Fibroblast of upper back skin (primary cell): Measurements from ENCODE around the gene NANOGP8.
"Not testable (repeated sequence)": the region's sequence is repeated elsewhere in the genome, so short reads cannot be mapped to it uniquely, and the experiment has no call there.

Experiments used
- DNase-seq: peaks from one replicate; pipeline ENCODE4 v3.0.0-alpha.2; 2013

Gene NANOGP8, protein sequence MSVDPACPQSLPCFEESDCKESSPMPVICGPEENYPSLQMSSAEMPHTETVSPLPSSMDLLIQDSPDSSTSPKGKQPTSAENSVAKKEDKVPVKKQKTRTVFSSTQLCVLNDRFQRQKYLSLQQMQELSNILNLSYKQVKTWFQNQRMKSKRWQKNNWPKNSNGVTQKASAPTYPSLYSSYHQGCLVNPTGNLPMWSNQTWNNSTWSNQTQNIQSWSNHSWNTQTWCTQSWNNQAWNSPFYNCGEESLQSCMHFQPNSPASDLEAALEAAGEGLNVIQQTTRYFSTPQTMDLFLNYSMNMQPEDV

DNA sequence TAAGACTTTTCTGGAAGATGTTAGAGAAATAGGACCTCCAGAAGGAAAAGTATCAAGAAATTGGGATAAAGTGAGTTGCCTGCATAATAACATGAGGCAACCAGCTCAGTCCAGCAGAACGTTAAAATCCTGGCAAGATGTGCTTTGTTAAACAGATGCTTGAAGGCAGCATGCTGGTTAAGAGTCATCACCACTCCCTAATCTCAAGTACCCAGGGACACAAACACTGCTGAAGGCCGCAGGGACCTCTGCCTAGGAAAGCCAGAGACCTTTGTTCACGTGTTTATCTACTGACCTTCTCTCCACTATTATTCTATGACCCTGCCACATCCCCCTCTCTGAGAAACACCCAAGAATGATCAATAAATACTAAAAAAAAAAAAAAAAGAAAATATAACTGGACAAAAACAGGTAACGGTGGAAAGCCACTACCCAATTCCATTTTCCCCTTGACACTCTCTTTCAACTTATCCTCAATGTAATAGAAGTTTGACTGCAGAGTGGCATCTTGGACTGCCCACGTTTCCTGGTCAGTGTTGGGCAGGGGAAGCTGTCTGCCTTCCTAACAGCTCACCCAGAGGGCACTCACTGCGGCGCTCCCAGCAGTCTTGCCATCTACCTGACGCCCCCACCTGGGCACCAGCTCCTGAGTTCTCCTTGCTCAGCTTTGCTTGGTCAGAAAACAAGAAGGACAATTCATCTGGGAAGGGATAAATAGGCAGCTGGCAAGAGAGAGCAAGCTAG lies at the start of gene NANOGP8:
Gene NANOGP8, minus strand, starts transcription at position 120 of the 744 bp plus-strand sequence. CDS start 185 bp downstream, outside the sequence.
- DNase-seq = not testable (repeated sequence)

DNA sequence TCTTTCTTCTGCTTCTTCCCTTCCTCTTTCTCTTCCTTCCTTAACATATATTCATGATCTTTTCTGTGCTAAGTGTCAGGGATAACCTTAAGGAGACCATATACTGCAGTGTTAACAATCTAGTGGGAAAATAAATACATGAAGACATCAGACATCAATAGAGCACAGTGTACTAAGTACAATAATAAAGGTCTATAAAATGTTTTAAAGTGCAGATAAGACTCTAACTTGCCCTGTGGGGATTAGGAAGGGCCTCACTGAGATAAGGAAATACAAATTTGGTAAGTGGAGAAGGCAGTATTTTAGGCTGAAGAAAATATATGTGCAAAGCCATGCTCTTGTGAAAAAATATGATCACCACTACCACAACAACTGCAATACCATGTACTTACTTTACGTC lies 49.2 kb upstream of the NANOGP8 start:
- DNase-seq = no peak

DNA sequence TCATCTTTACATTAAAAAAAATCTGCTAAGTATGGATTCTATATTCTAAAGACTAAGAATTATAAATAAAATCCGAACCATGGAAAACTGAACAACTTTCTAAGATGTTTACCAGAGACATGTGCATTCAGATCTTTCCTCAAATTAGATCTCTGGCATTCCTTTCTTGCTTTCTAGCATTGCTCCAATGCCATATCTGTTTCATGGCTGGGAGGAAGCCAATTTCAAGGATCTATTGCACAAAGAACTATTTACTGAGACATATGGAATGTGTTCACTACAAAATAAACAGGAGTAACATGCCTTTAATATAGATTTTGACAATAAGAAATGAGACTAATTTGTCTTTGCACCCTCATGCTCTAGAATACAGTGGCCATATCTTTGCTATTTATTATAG lies 45.1 kb upstream of the NANOGP8 start:
- DNase-seq = peak; percentile 56

DNA sequence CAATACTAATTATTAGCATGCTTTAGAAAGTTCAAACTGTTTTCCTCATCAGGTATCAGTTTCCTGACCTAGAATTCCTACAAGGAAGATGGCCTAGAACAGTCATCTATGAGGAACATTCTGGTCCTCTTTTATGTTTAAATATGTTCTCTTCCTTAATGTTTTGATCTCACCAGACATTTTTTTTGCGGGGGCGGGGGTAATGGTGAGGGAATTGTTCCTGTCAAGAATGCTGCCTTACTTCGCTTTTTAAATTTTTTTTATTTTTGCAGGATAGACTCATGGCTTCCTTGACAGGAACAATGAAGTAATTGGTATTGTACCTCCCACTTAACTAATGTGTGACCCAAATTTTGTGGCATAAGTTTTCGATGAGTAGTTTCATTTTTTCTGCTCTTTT lies 44.3 kb upstream of the NANOGP8 start:
- DNase-seq = no peak

DNA sequence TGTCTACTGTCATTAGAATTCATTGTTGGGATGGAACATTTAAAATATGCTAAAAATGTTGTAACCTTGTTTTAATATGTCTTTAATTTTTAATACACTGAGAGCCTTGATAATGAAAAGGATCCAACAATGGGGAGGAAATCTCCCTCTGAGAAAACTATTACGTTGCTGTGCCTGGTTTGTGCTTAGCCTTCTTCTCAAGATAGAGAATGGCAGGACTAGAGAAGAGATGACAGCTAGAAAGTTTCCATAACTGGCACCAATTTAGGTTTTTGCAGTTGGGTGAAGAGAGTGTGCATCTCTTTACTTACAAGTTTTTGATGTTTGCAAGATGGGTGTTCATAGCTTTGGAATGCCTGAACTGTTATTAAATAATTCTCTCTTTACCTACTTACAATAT lies 42.6 kb upstream of the NANOGP8 start:
- DNase-seq = no peak

DNA sequence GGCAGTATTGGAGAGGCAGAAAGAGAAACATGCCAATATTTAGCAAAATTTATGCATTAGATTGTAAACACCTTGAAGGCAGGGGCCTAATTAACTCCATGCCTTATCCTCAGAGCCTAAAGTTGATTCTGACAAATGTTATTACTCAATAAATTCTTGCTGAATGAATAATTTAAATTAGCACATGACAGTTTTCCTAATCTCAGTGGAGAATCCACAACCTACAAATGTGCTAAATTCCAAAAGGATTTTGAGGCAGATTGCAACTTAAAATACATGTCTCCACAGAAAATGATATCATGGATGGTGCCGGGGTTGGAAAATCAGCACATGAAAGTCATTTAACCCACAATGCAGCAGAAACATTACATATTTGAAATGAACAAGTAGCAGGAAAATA lies 41.1 kb upstream of the NANOGP8 start:
- no peak for DNase-seq

DNA sequence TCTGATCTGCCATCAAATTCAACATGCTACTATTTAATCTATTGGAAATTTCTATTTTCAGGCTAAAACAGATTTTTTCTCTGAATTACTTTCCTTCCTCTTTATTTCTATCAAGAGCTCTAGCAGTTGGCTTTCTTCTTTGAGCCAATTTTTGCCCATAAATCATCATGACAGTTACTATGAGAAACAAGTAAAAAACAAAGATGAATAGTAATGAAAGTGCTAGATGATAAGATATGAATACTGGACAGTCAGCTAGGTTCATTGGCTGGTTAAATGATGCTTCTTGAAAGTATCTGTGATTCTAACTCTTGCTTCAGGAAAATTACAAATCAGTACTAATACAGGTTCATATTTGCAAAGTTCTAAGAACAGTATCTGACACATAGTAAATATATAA lies 38.6 kb upstream of the NANOGP8 start:
- DNase-seq = no peak

DNA sequence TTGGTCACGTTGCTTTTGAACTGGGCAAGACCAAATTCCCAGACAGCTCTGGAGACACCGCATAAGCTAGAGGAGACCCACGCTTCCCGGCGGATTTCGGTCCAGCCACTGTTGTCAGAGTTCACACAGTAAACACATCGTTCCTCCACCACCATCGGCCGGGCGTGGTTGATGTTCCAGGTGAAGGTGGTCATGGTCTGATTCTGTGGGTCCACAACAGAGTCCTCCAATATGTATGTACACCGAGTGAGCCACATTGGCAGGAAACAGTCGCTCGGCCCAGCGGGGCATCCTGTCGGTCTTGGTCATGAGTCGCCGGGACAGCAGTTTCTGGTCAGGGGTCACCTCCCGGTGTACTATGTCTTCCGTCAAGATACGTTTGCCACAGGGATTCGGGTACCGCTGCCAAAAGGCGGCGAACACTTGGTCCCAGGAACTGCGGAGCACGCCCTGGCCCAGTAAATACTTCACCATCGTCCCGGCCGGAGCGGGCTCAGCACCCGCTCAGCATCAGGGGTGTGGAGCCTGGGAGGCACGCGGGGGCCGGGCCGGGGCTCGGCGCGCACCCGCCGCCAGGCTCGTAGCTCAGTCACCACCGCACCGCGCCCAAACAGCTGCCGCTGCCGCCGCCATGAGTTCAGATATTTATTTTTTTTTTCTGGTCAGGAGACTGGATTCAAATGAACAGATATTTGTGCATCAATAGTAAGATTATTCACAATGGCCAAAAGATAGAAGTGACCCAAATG lies 36.7 kb upstream of the NANOGP8 start:
- DNase-seq = no peak

DNA sequence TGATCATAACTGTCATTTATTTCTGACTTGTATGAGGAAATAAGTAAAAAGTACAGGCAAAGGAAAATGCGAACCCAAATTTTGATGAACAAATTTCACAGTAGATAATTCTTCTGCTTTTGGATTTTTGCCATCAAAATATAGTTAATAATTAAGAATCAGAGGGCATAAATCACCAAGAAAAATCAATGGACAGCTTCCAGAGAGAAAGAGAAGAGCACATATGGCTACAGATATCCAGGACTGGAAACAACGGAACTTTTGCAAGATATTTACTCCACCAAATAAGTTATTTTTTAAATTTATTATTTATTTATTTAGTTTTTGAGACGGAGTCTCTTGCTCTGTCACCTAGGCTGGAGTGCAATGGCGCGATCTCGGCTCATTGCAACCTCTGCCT lies 35.1 kb upstream of the NANOGP8 start:
- no peak for DNase-seq

DNA sequence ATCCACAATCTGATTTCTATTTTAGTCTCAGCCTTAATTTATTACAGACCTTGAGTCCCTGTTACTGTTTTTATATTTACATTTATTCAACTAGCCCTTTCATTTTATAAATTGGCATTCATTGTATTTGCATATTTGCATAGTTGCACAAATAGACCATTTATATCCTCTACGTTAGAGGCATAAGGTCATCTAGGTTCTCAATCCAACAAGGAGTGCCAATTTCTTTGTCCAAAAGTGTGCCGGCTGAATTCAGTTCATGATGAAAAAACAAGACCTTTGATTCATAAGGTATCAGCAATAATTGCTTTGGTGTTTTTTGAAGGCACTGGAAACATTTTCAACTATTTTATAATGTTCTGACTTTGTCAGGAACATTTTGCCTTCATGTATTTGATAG lies 33.9 kb upstream of the NANOGP8 start:
- no peak for DNase-seq

DNA sequence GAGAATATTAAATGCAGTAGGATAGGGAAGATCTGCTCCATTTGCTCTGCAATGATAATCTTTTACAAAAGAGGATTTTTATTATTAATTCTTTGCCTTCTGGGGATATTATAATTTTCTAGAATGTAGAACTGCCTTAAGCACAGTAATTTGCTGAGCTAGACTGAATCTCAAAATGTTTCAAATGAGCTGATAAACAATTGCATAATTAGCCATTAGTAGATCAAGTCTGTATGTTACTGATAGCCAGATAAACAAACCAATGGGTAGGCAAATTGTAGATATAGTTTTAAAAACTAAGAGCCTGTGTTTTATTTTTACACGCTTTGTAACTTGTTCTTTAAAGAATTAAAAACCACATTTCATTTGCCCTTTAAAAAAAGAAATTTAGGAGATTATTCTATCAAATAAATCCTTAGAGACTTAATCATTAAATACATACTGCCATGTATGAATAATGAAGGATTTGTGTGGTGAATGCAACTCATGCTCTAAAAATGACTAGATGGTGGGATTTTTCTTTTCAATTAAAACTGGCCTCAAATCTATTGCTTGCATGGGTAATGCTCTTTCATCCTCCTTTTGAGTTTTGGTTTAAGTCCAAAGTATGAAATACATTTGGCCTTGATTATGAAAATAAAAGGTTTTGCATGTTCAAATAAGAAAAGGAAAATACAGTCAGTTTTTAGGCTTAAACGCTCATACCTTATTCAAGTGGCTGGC lies 32.6 kb upstream of the NANOGP8 start:
- peak; percentile 79 for DNase-seq

DNA sequence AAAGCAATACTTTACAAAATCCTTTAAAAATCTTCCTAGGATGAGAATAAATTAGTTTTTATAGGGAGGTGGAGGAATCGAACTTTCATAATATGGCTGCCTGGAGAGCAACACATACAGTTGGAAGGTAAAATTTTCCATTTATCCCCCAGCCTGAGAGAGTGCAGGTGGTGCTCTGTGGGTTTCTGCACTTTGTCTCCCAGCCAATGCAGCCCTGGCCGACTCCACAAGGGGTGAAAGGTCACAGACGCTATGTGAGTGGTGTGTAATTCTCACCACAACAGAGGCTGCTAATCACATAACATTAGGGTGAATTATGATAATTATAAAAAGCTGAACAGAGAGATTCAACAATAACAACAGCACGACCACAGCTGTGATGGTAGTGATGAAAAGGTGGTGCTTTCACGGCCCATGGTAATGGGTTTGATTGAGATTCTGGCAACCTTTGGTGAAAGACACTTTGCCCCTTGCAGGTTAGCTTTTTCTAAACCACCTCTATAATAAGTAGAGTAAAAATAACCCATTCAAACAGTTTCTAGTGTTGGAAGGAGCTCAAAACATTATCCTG lies 30.1 kb upstream of the NANOGP8 start:
- peak; percentile 45 for DNase-seq

DNA sequence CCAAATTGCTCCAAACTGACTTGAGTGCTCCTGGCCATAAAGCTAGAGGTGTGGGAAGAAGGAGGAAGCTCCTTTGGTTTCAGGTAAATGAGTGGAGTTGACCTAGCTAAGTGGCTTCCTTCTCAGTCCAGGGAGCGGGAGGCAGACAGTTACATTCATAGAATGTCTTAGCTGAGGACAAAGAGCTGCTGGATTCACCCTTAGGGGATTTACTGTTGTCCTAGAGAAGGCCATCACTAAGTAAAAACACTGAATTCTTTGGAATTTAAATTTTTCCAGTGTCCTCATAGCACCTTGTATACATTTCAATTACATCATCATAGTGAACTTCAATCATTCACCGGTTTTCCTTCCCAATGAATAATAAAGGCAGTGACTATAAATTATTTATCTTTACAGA lies 27.3 kb upstream of the NANOGP8 start:
- DNase-seq = no peak

DNA sequence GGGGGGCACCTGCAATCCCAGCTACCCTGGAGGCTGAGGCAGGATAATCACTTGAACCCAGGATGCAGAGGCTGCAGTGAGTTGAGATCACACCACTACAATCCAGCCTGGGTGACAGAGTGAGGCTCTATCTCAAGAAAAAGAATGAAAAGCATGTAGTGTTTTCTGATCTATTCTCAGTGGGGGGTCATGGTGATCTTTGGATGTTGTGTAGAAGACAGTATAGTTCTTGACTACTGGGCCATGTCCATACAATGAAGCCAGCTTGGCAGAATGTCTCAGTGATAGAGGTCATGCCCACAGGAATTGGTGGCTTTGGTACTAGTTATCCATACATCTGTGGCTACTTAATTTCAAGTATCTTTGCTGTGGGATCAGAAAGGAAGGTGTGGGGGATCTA lies 26.8 kb upstream of the NANOGP8 start:
- DNase-seq = no peak

DNA sequence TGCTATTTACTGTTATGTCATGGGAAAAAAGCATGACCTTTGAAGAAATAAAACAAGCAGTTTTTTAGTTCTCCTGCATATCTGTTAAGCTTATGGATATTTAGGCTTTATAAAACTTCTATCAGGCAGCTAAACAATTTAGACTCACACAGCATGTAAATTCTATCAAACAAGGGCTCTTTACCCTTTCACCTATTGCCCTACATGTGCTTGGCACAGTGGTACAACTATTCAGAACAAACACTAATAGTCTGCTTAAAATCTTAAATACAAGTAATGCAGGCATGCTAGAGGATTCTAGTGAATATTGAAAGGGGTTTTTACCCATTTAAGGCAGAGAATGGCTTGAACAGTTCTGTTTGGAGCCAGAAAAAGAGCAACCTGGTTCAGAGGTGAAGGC lies 23.4 kb upstream of the NANOGP8 start:
- no peak for DNase-seq

DNA sequence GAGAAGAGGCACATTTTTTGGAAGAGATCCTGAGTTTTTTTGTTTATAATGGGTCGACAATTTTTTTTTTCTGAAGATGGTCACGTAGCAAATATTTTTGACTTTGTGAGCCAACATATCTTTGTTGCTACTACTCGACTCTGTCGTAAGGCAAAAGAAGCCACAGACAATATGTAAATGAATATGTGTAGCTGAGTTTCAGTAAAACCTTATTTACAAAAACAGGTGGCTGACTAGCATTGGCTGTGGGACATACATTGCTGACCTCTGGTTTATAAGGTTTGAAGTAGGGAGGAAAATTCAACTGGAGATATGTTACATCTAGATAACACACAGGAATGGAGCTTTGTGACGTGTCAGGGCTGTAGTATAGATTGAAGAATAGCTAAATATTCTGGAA lies 22.5 kb upstream of the NANOGP8 start:
- no peak for DNase-seq

DNA sequence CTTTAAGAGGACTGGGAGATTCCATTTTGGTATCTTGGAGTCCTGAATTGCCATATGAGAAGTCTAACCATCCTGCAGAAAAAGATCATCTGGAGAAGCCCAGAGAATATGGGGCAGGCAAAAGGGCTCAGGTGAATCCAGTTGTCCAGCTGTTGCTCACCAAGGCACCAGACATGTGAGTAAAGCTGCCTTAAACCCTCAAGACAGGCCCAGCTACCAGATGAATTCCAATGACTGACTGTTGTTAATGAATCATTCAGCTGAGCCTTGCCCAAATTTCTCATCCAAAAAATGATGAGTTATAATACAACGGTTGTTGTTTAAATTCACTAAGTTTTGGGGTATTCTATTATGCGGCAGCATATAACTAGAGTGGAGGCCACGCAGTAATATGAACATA lies 22.0 kb upstream of the NANOGP8 start:
- DNase-seq = no peak

DNA sequence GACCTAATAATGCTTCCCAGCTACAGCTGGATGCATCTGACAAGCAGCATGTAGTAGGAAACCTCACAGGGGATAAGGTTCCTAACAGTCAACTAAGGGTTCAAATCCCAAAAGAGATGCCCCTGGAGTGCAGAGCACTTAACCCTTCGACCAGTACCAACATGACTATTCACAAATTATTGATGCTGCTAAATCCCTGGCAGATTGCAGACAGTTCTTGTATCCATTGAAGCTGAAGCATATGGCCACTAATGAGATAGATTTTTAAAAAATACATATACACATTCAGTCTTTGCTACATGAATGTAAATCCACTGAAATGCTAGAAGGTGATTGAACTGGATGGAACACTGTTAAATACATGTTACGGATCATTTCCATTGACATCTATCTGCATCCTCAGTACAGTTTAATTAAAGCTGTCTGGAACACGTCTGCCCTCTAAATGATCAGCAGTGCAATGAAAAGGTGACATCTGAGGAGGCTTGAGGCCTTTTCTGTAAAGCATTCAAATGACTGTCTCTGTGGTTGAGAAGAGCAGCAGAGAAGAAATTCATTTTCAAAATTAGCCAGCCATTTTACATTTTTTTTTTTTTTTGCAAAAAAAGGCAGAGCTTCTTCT lies 19.5 kb upstream of the NANOGP8 start:
- no peak for DNase-seq

DNA sequence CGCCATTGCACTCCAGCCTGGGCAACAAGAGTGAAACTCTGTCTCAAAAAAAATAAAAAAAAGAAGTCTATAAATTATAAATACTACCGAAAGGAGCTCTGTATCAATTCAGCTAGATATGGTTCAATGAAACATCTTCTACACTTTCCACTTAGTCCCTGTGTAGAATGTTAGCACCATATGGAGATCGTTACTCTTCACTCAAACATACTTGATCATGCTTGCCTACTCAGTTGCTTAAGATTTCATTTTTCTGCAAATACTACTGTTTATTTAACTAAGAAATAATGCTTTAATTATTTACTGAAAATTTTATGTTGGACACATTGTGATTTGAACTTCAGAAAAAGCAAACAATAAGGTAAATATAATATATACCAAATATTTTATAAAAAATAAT lies 17.1 kb upstream of the NANOGP8 start:
- no peak for DNase-seq

DNA sequence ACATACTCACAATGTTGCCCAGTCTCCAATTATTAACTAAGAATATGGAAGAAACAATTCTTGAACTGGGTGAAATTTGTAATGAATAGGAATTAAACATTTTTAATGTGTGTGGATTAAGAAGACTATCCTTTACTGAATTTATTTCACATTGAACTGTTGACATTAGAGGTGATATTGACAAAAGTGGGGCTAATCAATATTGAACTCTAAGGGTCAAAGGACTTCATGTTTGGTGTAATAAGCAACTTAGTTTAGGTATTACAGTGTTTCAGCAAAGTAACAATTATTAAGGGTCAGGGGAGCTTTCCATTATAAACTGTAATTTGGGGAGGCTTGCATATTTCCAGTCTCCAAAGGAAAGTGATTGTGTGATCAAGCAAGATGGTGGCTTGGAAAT lies 16.2 kb upstream of the NANOGP8 start:
- no peak for DNase-seq

DNA sequence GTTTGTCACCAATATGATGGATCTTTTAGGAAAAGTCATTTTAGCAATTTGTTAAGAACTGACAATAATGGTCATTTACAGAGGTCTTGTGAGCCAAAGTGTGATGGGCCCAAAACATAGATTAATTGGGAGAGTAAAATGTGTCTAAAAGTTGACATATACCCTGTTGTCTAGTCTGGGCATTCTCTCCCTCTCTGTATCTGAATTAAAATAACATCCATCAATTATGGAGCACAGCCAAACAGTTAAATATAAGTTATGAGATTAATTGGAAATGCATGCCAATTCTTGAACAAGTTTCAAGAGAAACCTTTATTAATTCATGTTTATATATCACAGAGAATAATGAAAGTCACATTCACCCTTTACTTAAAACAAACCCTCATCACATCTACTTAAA lies 13.6 kb upstream of the NANOGP8 start:
- no peak for DNase-seq

DNA sequence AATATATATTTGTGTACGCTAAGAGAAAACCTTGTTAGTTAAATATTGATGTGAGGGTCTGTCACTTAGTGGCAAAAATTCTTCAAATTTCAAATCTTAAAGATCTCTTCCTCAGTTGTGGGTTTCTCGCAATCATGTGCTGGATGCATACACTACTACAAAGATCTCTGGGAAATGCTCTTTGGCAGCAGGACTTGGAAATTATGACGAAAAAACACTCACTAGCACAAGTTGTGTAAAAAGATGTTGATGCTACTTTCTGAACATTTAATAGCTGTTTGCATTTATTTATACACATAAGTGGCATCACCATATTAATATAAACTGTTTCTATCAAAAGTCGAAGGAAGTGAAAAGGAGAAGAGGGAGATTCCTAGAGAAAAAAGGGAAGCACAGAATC lies 10.8 kb upstream of the NANOGP8 start:
- DNase-seq = no peak
